SK-N-SH (cell line): ENCODE results near the gene KCNMB1. TPM values are rescaled to one million over a fixed set of nuclear protein-coding genes. Genes with fewer than 3 reads are reported as not detected.

Experiments used
- CTCF ChIA-PET: fragments of 300-600, 350-600 bp; formaldehyde crosslinking; extraction: SDS; loops from one replicate; lab custom pipeline; 2021; lab: Yijun Ruan, JAX
- POLR2A ChIA-PET: fragments of 350-600 bp; sonication (Branson Sonifier 250); formaldehyde crosslinking; extraction: SDS; loops from one replicate; lab custom pipeline; 2020; ENCODE audit warnings: antibody characterized with exemption, inconsistent platforms; lab: Yijun Ruan, JAX
- DNase-seq: peaks from one replicate; pipeline ENCODE4 v3.0.0; 2012
- H2AFZ ChIP-seq: fragments of 200-600 bp; sonication (generic); 2 replicates; pipeline ENCODE4 v1.8.1; 2016; ENCODE audit warnings: antibody characterized with exemption, mild to moderate bottlenecking, low read depth
- H3F3A ChIP-seq: fragments of 200-600 bp; sonication (generic); replicated peaks from 2 replicates; pipeline ENCODE3; 2016; ENCODE audit warnings: antibody characterized with exemption, mild to moderate bottlenecking; ENCODE audit not compliant: insufficient read depth
- H3K27ac ChIP-seq, 2 experiments: fragments of 200-500 bp in 1 of 2; fragments of 200-600 bp in 1 of 2; sonication (Bioruptor generic) in 1 of 2; sonication (generic), shearing (Covaris generic) in 1 of 2; 2 replicates each; pipeline versions ENCODE4 v1.5.1 to v1.6.1; 2014 to 2016; ENCODE audit warnings: low read depth in 2 of 2, inconsistent platforms in 1 of 2, low read length in 1 of 2, mild to moderate bottlenecking in 1 of 2, mixed read lengths in 1 of 2
- H3K27me3 ChIP-seq: fragments of 200-600 bp; sonication (generic), shearing (Covaris generic); 2 replicates; pipeline ENCODE4 v1.6.1; 2016; ENCODE audit warnings: mixed run types; ENCODE audit not compliant: insufficient read depth
- H3K36me3 ChIP-seq, 2 experiments: fragments of 200-500 bp in 1 of 2; fragments of 200-600 bp in 1 of 2; sonication (Bioruptor generic) in 1 of 2; sonication (generic) in 1 of 2; replicated peaks in 1 of 2; 2 replicates each; pipeline versions ENCODE3 to v1.5.1; 2014 to 2016; ENCODE audit warnings: low read length in 1 of 2, mild to moderate bottlenecking in 1 of 2; ENCODE audit not compliant: insufficient read depth in 2 of 2, control insufficient read depth in 1 of 2
- H3K4me1 ChIP-seq, 2 experiments: fragments of 200-500 bp in 1 of 2; fragments of 200-600 bp in 1 of 2; sonication (Bioruptor generic) in 1 of 2; sonication (generic), shearing (Covaris generic) in 1 of 2; 2 replicates each; pipeline versions ENCODE4 v1.5.1 to v1.6.1; 2014 to 2016; ENCODE audit warnings: low read depth in 1 of 2, low read length in 1 of 2, mixed run types in 1 of 2; ENCODE audit not compliant: insufficient read depth in 2 of 2, control insufficient read depth in 1 of 2
- H3K4me2 ChIP-seq: fragments of 200-600 bp; sonication (generic), shearing (Covaris generic); 2 replicates; pipeline ENCODE4 v1.6.1; 2017; ENCODE audit warnings: mixed run types
- H3K4me3 ChIP-seq, 2 experiments: fragments of 200-500 bp in 1 of 2; fragments of 200-600 bp in 1 of 2; sonication (Bioruptor generic) in 1 of 2; sonication (generic), shearing (Covaris generic) in 1 of 2; 2 replicates each; pipeline versions ENCODE4 v1.5.1 to v1.8.1; 2014 to 2016; ENCODE audit warnings: low read depth in 2 of 2, inconsistent platforms in 1 of 2, low read length in 1 of 2, mild to moderate bottlenecking in 1 of 2, mixed read lengths in 1 of 2, moderate library complexity in 1 of 2
- H3K79me2 ChIP-seq: fragments of 200-600 bp; sonication (generic); 2 replicates; pipeline ENCODE4 v1.8.1; 2017; ENCODE audit warnings: mild to moderate bottlenecking; ENCODE audit not compliant: insufficient read depth
- H3K9ac ChIP-seq: fragments of 200-600 bp; sonication (generic); 2 replicates; pipeline ENCODE4 v1.6.1; 2017; ENCODE audit warnings: mixed run types
- H3K9me2 ChIP-seq: fragments of 200-600 bp; sonication (generic); 2 replicates; pipeline ENCODE4 v1.6.1; 2017; ENCODE audit warnings: mixed run types
- H3K9me3 ChIP-seq: fragments of 200-600 bp; sonication (generic); 2 replicates; pipeline ENCODE4 v1.6.1; 2017; ENCODE audit warnings: mixed run types, mild to moderate bottlenecking, moderate library complexity
- H4K20me1 ChIP-seq: fragments of 200-600 bp; sonication (generic); 2 replicates; pipeline ENCODE4 v1.6.1; 2017; ENCODE audit warnings: mild to moderate bottlenecking, mixed run types; ENCODE audit not compliant: insufficient read depth
- CTCF ChIP-seq: fragments of 200-600 bp; sonication (generic); IDR thresholded peaks from 2 replicates; pipeline ENCODE4 v1.6.1; 2017; ENCODE audit warnings: antibody characterized with exemption, mild to moderate bottlenecking, moderate library complexity
- USF2 ChIP-seq: fragments of 150-350 bp; IDR thresholded peaks from 2 replicates; pipeline ENCODE4 v1.6.1; 2017; ENCODE audit warnings: antibody characterized with exemption, low read length, low read depth, borderline replicate concordance
- YY1 ChIP-seq: IDR thresholded peaks from 2 replicates; pipeline ENCODE4 v1.4.0; 2012; ENCODE audit warnings: low read depth, mild to moderate bottlenecking
- WGBS: methylation state at CpG from one replicate; pipeline ENCODE4 v1.1.6; 2017; ENCODE audit warnings: low lambda C conversion rate; 5-methylcytosine and 5-hydroxymethylcytosine counted together
- polyA plus RNA-seq, 3 experiments: library from polyadenylated mRNA; depleted of rRNA; stranded (reverse); fragments of >200 nt; gene quantifications; 2 replicates each; pipeline ENCODE4 v1.2.3, GENCODE V29; 2012
- TF ChIP-seq, protein P1 (sequence below): IDR thresholded peaks from 2 replicates; pipeline ENCODE4; 2012

The KCNMB1 gene
- polyA plus RNA-seq, 1 of the 3 experiments (the other 2 are of a cell fraction), result not detected

- Histone ChIP-seq H3K4me1 (peaks cover 0 to 33% of the 10 kb centered on the region in 2 experiments; a peak in 2 of 4 replicates), H3K27me3 (no peaks in the 10 kb centered on the region; the same call in 1 of the 2 replicates), H3F3A (no peaks in the 10 kb centered on the region), H3K9me2 (no peaks in the 10 kb centered on the region)
- TF ChIP-seq, protein P1, sequence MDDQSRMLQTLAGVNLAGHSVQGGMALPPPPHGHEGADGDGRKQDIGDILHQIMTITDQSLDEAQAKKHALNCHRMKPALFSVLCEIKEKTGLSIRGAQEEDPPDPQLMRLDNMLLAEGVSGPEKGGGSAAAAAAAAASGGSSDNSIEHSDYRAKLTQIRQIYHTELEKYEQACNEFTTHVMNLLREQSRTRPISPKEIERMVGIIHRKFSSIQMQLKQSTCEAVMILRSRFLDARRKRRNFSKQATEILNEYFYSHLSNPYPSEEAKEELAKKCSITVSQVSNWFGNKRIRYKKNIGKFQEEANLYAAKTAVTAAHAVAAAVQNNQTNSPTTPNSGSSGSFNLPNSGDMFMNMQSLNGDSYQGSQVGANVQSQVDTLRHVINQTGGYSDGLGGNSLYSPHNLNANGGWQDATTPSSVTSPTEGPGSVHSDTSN, result no peak
- TF ChIP-seq, all 33 proteins: peak for 0
- CTCF ChIA-PET, result interaction anchor here (0.9 to 7.3 kb wide), 7 partner anchors 9 to 214 kb away, joined by 3 to 202 read pairs (median 8); no protein-coding TSS in a partner anchor
- Histone ChIP-seq H3K9me3 (no peaks in the 10 kb centered on the region), H3K36me3 (no peaks in the 10 kb centered on the region), H3K79me2 (no peaks in the 10 kb centered on the region), H4K20me1 (no peaks in the 10 kb centered on the region), H3K4me3 (no peak overlapping the region), H3K4me2 (no peak overlapping the region), H3K27ac (no peak overlapping the region), H2AFZ (no peak overlapping the region), H3K9ac (no peak overlapping the region)
- no peak for DNase-seq
- POLR2A ChIA-PET, result no interaction called here
- WGBS, result 39% methylated on average over 4 of the region's 4 CpGs
These were observed 41.1 kb upstream of the KCNMB1 start for GRCh38 chr5:170430256-170430655.

DNA sequence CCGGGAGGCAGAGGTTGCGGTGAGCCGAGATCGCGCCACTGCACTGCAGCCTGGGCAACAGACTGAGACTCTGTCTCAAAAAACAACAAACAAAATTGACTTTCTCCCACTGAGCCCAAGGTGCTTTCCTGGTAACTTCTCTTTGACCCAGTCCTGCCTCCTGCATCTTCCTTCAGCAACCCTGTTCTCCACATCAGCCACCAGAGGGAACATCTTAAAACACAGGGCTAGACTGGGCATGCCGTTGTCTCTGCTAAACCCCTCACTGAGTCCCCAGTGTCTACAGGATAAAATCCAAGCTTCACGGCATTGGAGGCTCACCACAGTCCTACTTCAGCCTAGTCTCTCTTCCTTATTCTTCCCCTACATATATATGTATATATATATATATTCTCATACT is 39.8 kb upstream of the KCNMB1 start:
- WGBS, result 66% methylated on average over 7 of the region's 7 CpGs
- Histone ChIP-seq H2AFZ (no peak overlapping the region), H3K36me3 (no peaks in the 10 kb centered on the region), H3K9me3 (no peaks in the 10 kb centered on the region), H3K27ac (no peak overlapping the region), H3K9me2 (no peaks in the 10 kb centered on the region), H3K4me1 (peaks cover 0 to 33% of the 10 kb centered on the region in 2 experiments; a peak in 2 of 4 replicates), H3K79me2 (no peaks in the 10 kb centered on the region), H4K20me1 (no peaks in the 10 kb centered on the region), H3K27me3 (no peaks in the 10 kb centered on the region; the same call in 1 of the 2 replicates), H3K4me2 (no peak overlapping the region), H3F3A (no peaks in the 10 kb centered on the region), H3K9ac (no peak overlapping the region), H3K4me3 (no peak overlapping the region)
- ChIA-PET CTCF (interaction anchor here (1.0 to 17.9 kb wide), 5 partner anchors 10 to 209 kb away, joined by 3 to 257 read pairs (median 17); no protein-coding TSS in a partner anchor), POLR2A (no interaction called here)
- TF ChIP-seq, protein P1, result no peak
- TF ChIP-seq YY1 (no peak), CTCF (peak; percentile 35), USF2 (no peak)
- DNase-seq, result peak; percentile 28
